OCI-LY7 (cell line): ENCODE results near the gene VSIG4. TPM values are rescaled to one million over a fixed set of nuclear protein-coding genes. Genes with fewer than 3 reads are reported as not detected.
"Not testable (repeated sequence)": the region's sequence is repeated elsewhere in the genome, so short reads cannot be mapped to it uniquely, and the experiment has no call there.

Source experiments
- BruUV-seq: library from RNA; stranded (reverse); fragments of 400-500 nt; replicated peaks from 2 replicates; lab custom pipeline; 2021; lab: Mats Ljungman, UMichigan
- CTCF ChIA-PET: fragments of 300-600 bp; sonication (Branson Sonifier 250); formaldehyde crosslinking; loops from one replicate; lab custom pipeline; 2022; ENCODE audit warnings: antibody characterized with exemption; ENCODE audit not compliant: unreplicated experiment; lab: Charles Lee
- POLR2A ChIA-PET: fragments of 300-600 bp; sonication (Branson Sonifier 250); formaldehyde crosslinking; loops from one replicate; lab custom pipeline; 2022; ENCODE audit warnings: antibody characterized with exemption; lab: Charles Lee
- DNase-seq: peaks from one replicate; pipeline ENCODE4 v3.0.0-alpha.2; 2015; ENCODE audit warnings: low spot score
- H2AFZ ChIP-seq: fragments of 200-600 bp; sonication (generic), shearing (Covaris generic); 2 replicates; pipeline ENCODE4 v1.6.1; 2014; ENCODE audit warnings: mild to moderate bottlenecking, antibody characterized with exemption, low read length, moderate library complexity
- H3K27ac ChIP-seq: fragments of 200-600 bp; sonication (generic); 2 replicates; pipeline ENCODE4 v1.5.1; 2014; ENCODE audit warnings: mixed run types, low read depth, mild to moderate bottlenecking, moderate library complexity, low read length, inconsistent platforms; ENCODE audit not compliant: poor library complexity, severe bottlenecking
- H3K36me3 ChIP-seq: fragments of 200-600 bp; sonication (generic); 2 replicates; pipeline ENCODE4 v1.6.1; 2014; ENCODE audit warnings: mild to moderate bottlenecking, antibody characterized with exemption, low read length, moderate library complexity, mixed read lengths; ENCODE audit not compliant: insufficient read depth
- H3K4me1 ChIP-seq: fragments of 200-600 bp; sonication (generic); 2 replicates; pipeline ENCODE4 v1.5.1; 2014; ENCODE audit warnings: mild to moderate bottlenecking, low read length; ENCODE audit not compliant: insufficient read depth, poor library complexity, severe bottlenecking
- H3K4me2 ChIP-seq: fragments of 200-600 bp; sonication (generic); 2 replicates; pipeline ENCODE4 v1.6.1; 2014; ENCODE audit warnings: mild to moderate bottlenecking, low read length
- H3K4me3 ChIP-seq: fragments of 200-600 bp; sonication (generic); 2 replicates; pipeline ENCODE4 v1.5.1; 2014; ENCODE audit warnings: mild to moderate bottlenecking, low read depth, low read length; ENCODE audit not compliant: poor library complexity, severe bottlenecking
- H3K79me2 ChIP-seq: fragments of 200-600 bp; sonication (generic); 2 replicates; pipeline ENCODE4 v1.6.1; 2016; ENCODE audit warnings: low read depth, mild to moderate bottlenecking, low read length, moderate library complexity, mixed read lengths; ENCODE audit not compliant: insufficient read depth
- H3K9me2 ChIP-seq: fragments of 200-600 bp; sonication (generic); 2 replicates; pipeline ENCODE4 v1.6.1; 2016; ENCODE audit warnings: mild to moderate bottlenecking, low read length, mixed read lengths; ENCODE audit not compliant: insufficient read depth
- H3K9me3 ChIP-seq: fragments of 200-600 bp; sonication (generic); 2 replicates; pipeline ENCODE4 v1.6.1; 2014; ENCODE audit warnings: mild to moderate bottlenecking, mixed run types, low read length, mixed read lengths
- H4K20me1 ChIP-seq: fragments of 200-600 bp; sonication (generic); 2 replicates; pipeline ENCODE4 v1.6.1; 2014; ENCODE audit warnings: mild to moderate bottlenecking, antibody characterized with exemption, low read length, moderate library complexity, mixed read lengths; ENCODE audit not compliant: insufficient read depth
- CTCF ChIP-seq: fragments of 200-600 bp; sonication (generic); conservative IDR thresholded peaks from 2 replicates; pipeline ENCODE4 v1.5.1; 2014; ENCODE audit warnings: mild to moderate bottlenecking, antibody characterized with exemption, low read length, moderate library complexity, mixed read lengths
- EZH2phosphoT487 ChIP-seq: fragments of 200-600 bp; sonication (generic); IDR thresholded peaks from 2 replicates; pipeline ENCODE4 v1.6.1; 2018; ENCODE audit warnings: low read depth, borderline replicate concordance, mild to moderate bottlenecking, mixed run types, antibody characterized with exemption, low read length, moderate library complexity, mixed read lengths
- intact Hi-C: fragments of 100-400 bp; cut with micrococcal nuclease; formaldehyde crosslinking; loops from one replicate; pipeline ENCODE4 v1.10.0; 2022; ENCODE audit not compliant: unreplicated experiment
- total RNA-seq, 2 experiments: library from RNA; depleted of rRNA in 1 of 2; stranded (reverse); fragments of >200 nt in 1 of 2; shearing (Covaris generic) in 1 of 2; gene quantifications; 2 replicates each; pipeline ENCODE4 v1.2.3, GENCODE V29; 2014 to 2022

Gene VSIG4
- total RNA-seq, 2 experiments from 2014 or later: not detected

- no peak overlapping the region for H2AFZ ChIP-seq
- H3K79me2 ChIP-seq: no peaks in the 10 kb centered on the region
- H3K9me3 ChIP-seq: no peaks in the 10 kb centered on the region
- H3K36me3 ChIP-seq: no peaks in the 10 kb centered on the region
- ChIA-PET POLR2A (no interaction called here), CTCF (no interaction called here)
- intact Hi-C loops: no loop called here
- H3K4me1 ChIP-seq: no peaks in the 10 kb centered on the region
- BruUV-seq: no TSS peak
- TF ChIP-seq EZH2phosphoT487 (no peak), CTCF (no peak)
- no peak overlapping the region for H3K4me2 ChIP-seq
- H4K20me1 ChIP-seq: no peaks in the 10 kb centered on the region
- H3K9me2 ChIP-seq: no peaks in the 10 kb centered on the region
- no peak overlapping the region for H3K4me3 ChIP-seq
- no peak overlapping the region for H3K27ac ChIP-seq
- no peak for DNase-seq
Measured at GRCh38 chrX:65976161-65976560, 63.7 kb downstream of the VSIG4 start.

- H3K4me1 ChIP-seq, H3K79me2 ChIP-seq, H3K27ac ChIP-seq, H3K36me3 ChIP-seq, H3K9me2 ChIP-seq, H2AFZ ChIP-seq, H3K4me2 ChIP-seq, BruUV-seq, DNase-seq, CTCF ChIA-PET, intact Hi-C loops, H3K4me3 ChIP-seq, POLR2A ChIA-PET, H3K9me3 ChIP-seq, H4K20me1 ChIP-seq: not testable (repeated sequence)
Measured at GRCh38 chrX:65975161-65975751, 64.6 kb downstream of the VSIG4 start.

Other genes with a start within 250 kb of the VSIG4 start
- not detected in 2 replicates for gene HEPH, start 124.2 kb upstream of the VSIG4 start, total RNA-seq (2014; rRNA removed; shearing (Covaris generic))
- not detected in 2 replicates for gene HEPH, start 124.2 kb upstream of the VSIG4 start, total RNA-seq (2022)